HepG2 (cell line): ENCODE data around the gene ELAVL2. TPM values are rescaled to one million over a fixed set of nuclear protein-coding genes. Genes with fewer than 3 reads are reported as not detected.

ENCODE experiments used
- ATAC-seq: fragments of 200-7000 bp; cut with Tn5 transposase; 3 replicates; pipeline ENCODE4 v1.9.1; 2020; ENCODE audit warnings: mild to moderate bottlenecking, moderate library complexity
- BruUV-seq: library from RNA; stranded (reverse); fragments of 400-500 nt; replicated peaks from 2 replicates; lab custom pipeline; 2021; lab: Mats Ljungman, UMichigan
- CTCF ChIA-PET: fragments of 300-600 bp; formaldehyde crosslinking; extraction: SDS; loops from one replicate; lab custom pipeline; 2021; ENCODE audit warnings: low total read pairs, inconsistent platforms, low intra/inter-chr PET ratio; lab: Yijun Ruan, JAX
- POLR2A ChIA-PET: fragments of 350-600 bp; sonication (Branson Sonifier 250); formaldehyde crosslinking; loops from one replicate; lab custom pipeline; 2020; ENCODE audit warnings: antibody characterized with exemption, inconsistent platforms; lab: Yijun Ruan, JAX
- DNase-seq: peaks from one replicate; pipeline ENCODE4 v3.0.0-alpha.2; 2015; ENCODE audit warnings: low spot score
- FAIRE-seq: peaks from 3 replicates; lab custom pipeline; 2011; peaks lifted over from hg19 to GRCh38; lab: Jason Lieb, UNC
- H2AFZ ChIP-seq: one replicate; pipeline ENCODE4 v1.6.1; 2011; ENCODE audit warnings: low read length, inconsistent platforms
- H3K27ac ChIP-seq: fragments of 300-600 bp; 3 replicates; pipeline ENCODE4 v1.8.0; 2011; ENCODE audit warnings: mixed run types, mild to moderate bottlenecking, mixed read lengths, low read length, inconsistent platforms; ENCODE audit not compliant: insufficient read depth; ENCODE audit errors: extremely low read length
- H3K27me3 ChIP-seq, 2 experiments: fragments of 200-600 bp in 1 of 2; 2 replicates in 1 of 2; 3 replicates in 1 of 2; pipeline versions ENCODE4 v1.6.0 to v1.8.0; 2011; ENCODE audit warnings: low read length in 2 of 2, mild to moderate bottlenecking in 2 of 2, moderate library complexity in 2 of 2, inconsistent platforms in 1 of 2; ENCODE audit not compliant: insufficient read depth in 2 of 2, control insufficient read depth in 1 of 2
- H3K36me3 ChIP-seq, 2 experiments: fragments of 200-600 bp in 1 of 2; replicated peaks in 1 of 2; 2 replicates in 1 of 2; 3 replicates in 1 of 2; pipeline versions ENCODE4 v1.5.1 to v1.8.0; 2011; ENCODE audit warnings: low read length in 2 of 2, inconsistent platforms in 1 of 2; ENCODE audit not compliant: insufficient read depth in 2 of 2, control insufficient read depth in 1 of 2
- H3K4me1 ChIP-seq: 2 replicates; pipeline ENCODE4 v1.5.1; 2012; ENCODE audit warnings: low read length, inconsistent platforms; ENCODE audit not compliant: insufficient read depth
- H3K4me2 ChIP-seq: 2 replicates; pipeline ENCODE4 v1.6.0; 2011; ENCODE audit warnings: low read depth, low read length, inconsistent platforms
- H3K4me3 ChIP-seq, 3 experiments: fragments of 200-600 bp in 1 of 3; sonication (generic), shearing (Covaris generic) in 1 of 3; replicated peaks in 1 of 3; 2 replicates each; pipeline ENCODE4 v1.5.1; 2011 to 2016; ENCODE audit warnings: low read length in 3 of 3, inconsistent platforms in 2 of 3, low read depth in 2 of 3, mild to moderate bottlenecking in 2 of 3, control low read depth in 1 of 3, mixed read lengths in 1 of 3; ENCODE audit not compliant: insufficient read depth in 1 of 3
- H3K79me2 ChIP-seq: one replicate; pipeline ENCODE4 v1.6.1; 2011; ENCODE audit warnings: low read length, inconsistent platforms; ENCODE audit not compliant: insufficient read depth
- H3K9ac ChIP-seq: 2 replicates; pipeline ENCODE4 v1.6.0; 2011; ENCODE audit warnings: mild to moderate bottlenecking, low read depth, low read length, inconsistent platforms; ENCODE audit not compliant: insufficient read depth
- H3K9me3 ChIP-seq: 2 replicates; pipeline ENCODE4 v1.5.1; 2012; ENCODE audit warnings: mild to moderate bottlenecking, low read length
- H4K20me1 ChIP-seq: 2 replicates; pipeline ENCODE4 v1.6.0; 2011; ENCODE audit warnings: inconsistent platforms, mild to moderate bottlenecking, low read length, moderate library complexity; ENCODE audit not compliant: insufficient read depth
- ATF7 ChIP-seq, 2 experiments: fragments of 450-650 bp in 1 of 2; sonication (generic) in 1 of 2; formaldehyde crosslinking in 1 of 2; IDR thresholded peaks; 2 replicates each; pipeline versions ENCODE4 v1.4.0 to v1.6.1; 2016 to 2020; ENCODE audit warnings: antibody characterized with exemption in 1 of 2, mild to moderate bottlenecking in 1 of 2, missing genetic modification reagents in 1 of 2
- DR1 ChIP-seq: sonication (generic); formaldehyde crosslinking; IDR thresholded peaks from 2 replicates; pipeline ENCODE4 v1.8.0; 2021; ENCODE audit warnings: mild to moderate bottlenecking, missing genetic modification reagents, inconsistent platforms
- ESRRA ChIP-seq: sonication (generic); formaldehyde crosslinking; IDR thresholded peaks from 2 replicates; pipeline ENCODE4 v1.5.1; 2020; ENCODE audit warnings: mild to moderate bottlenecking, low read depth, missing genetic modification reagents
- HHEX ChIP-seq: IDR thresholded peaks from 2 replicates; pipeline ENCODE4 v1.6.1; 2016; ENCODE audit warnings: control low read depth
- HNRNPUL1 ChIP-seq: fragments of 200-400 bp; formaldehyde crosslinking; IDR thresholded peaks from 2 replicates; pipeline ENCODE4 v1.6.1; 2017; ENCODE audit warnings: low read depth, mild to moderate bottlenecking, low read length, moderate library complexity
- HOXA7 ChIP-seq: sonication (generic); formaldehyde crosslinking; IDR thresholded peaks from 2 replicates; pipeline ENCODE4 v1.8.1; 2022; ENCODE audit warnings: mild to moderate bottlenecking, missing genetic modification reagents, moderate library complexity
- KMT2A ChIP-seq: sonication (generic); formaldehyde crosslinking; IDR thresholded peaks from 2 replicates; pipeline ENCODE4 v1.4.0; 2020; ENCODE audit warnings: missing genetic modification reagents
- PRPF4 ChIP-seq: fragments of 200-400 bp; formaldehyde crosslinking; IDR thresholded peaks from 2 replicates; pipeline ENCODE4 v1.6.1; 2016; ENCODE audit warnings: low read length, low read depth; ENCODE audit not compliant: poor library complexity, severe bottlenecking
- RFX1 ChIP-seq: fragments of 450-650 bp; IDR thresholded peaks from 2 replicates; pipeline ENCODE4 v1.6.1; 2017
- TBX2 ChIP-seq: sonication (generic); formaldehyde crosslinking; IDR thresholded peaks from 2 replicates; pipeline ENCODE4 v1.5.0; 2020; ENCODE audit warnings: missing genetic modification reagents, mild to moderate bottlenecking, borderline replicate concordance
- XBP1 ChIP-seq: sonication (generic); formaldehyde crosslinking; IDR thresholded peaks from 2 replicates; pipeline ENCODE4 v1.5.0; 2020; ENCODE audit warnings: missing genetic modification reagents
- ZBTB8A ChIP-seq: sonication (generic); formaldehyde crosslinking; IDR thresholded peaks from 2 replicates; pipeline ENCODE4 v1.4.0; 2020; ENCODE audit warnings: mild to moderate bottlenecking, low read depth, missing genetic modification reagents, borderline replicate concordance
- ZFP82 ChIP-seq: sonication (generic); formaldehyde crosslinking; IDR thresholded peaks from 2 replicates; pipeline ENCODE4 v1.5.1; 2020; ENCODE audit warnings: mild to moderate bottlenecking, missing genetic modification reagents, borderline replicate concordance
- ZNF292 ChIP-seq: sonication (generic); formaldehyde crosslinking; IDR thresholded peaks from 2 replicates; pipeline ENCODE4 v1.8.1; 2022; ENCODE audit warnings: mild to moderate bottlenecking, low read depth, missing genetic modification reagents, borderline replicate concordance
- WGBS: methylation state at CpG from one replicate; pipeline ENCODE4 v1.1.6; 2017; ENCODE audit warnings: low lambda C conversion rate; 5-methylcytosine and 5-hydroxymethylcytosine counted together
- in situ Hi-C: cut with HindIII; loops from 2 replicates; pipeline ENCODE4 v1.10.0; 2017; ENCODE audit warnings: low pct_unique_long_range_greater_than_20kb; ENCODE audit not compliant: extremely low pct_ligation_motif_present
- intact Hi-C: fragments of 100-400 bp; cut with micrococcal nuclease; formaldehyde crosslinking; loops from one replicate; pipeline ENCODE4 v1.10.0; 2022; ENCODE audit not compliant: unreplicated experiment
- polyA plus RNA-seq, 8 experiments: library from polyadenylated mRNA; depleted of rRNA in 3 of 8; stranded (reverse) in 7 of 8; unstranded in 1 of 8; fragments of >200 nt; fragmentation: Illumina TruSeq in 4 of 8; extraction: Trizol in 4 of 8; gene quantifications; 2 replicates each; pipeline versions ENCODE4 v1.2.1 to v1.2.3, GENCODE V29; 2011 to 2016; ENCODE audit warnings: low read depth in 4 of 8, missing spikeins in 1 of 8, mixed read lengths in 1 of 8; ENCODE audit not compliant: insufficient read depth in 1 of 8
- total RNA-seq, 5 experiments: library from RNA; depleted of rRNA; stranded (reverse); fragments of >200 nt; fragmentation: Illumina TruSeq; extraction: Trizol; gene quantifications; 2 replicates each; pipeline ENCODE4 v1.2.3, GENCODE V29; 2016; ENCODE audit warnings: low read depth in 1 of 5
- TF ChIP-seq, protein P1 (sequence below): IDR thresholded peaks from 2 replicates; pipeline ENCODE4 v1.4.0; 2020; ENCODE audit warnings: mild to moderate bottlenecking, missing genetic modification reagents
- TF ChIP-seq, protein P2 (sequence below): sonication (generic); formaldehyde crosslinking; IDR thresholded peaks from 2 replicates; pipeline ENCODE4 v1.9.0; 2021; ENCODE audit warnings: missing genetic modification reagents, mild to moderate bottlenecking, borderline replicate concordance
- TF ChIP-seq, protein P3 (sequence below): sonication (generic); IDR thresholded peaks from 2 replicates; pipeline ENCODE4 v1.6.1; 2016; ENCODE audit warnings: low read depth, borderline replicate concordance

Gene ELAVL2
- total and polyA plus RNA-seq, 2 of the 13 experiments (the other 11 are each of a cell fraction or from before 2014, with no cell fraction given): not detected

DNA sequence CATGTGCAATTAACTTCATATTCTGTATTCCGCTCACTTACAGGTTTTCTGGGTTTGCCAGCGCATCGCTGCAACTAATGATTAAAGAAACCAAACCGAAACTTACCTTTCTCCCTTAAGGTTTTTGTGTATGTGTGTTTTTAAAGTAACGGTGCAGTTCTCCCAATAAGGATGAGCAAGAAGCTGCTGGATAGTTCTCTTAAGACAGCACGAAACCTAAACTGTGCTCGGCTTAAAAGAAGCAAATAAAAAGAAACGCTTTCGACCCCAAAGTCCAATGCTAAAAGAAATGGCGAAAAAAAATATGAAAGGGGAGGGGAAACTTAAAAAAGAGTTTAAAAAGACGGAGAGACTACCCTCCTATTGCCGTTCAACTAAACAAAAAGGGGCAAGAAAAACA is 340 bp downstream of the ELAVL2 start:
- TF ChIP-seq KMT2A (CRISPR knock-in tag): no peak
- no peak for TF ChIP-seq ATF7 (IDR thresholded peaks at IDR 0.05)
- TF ChIP-seq ATF7 (CRISPR knock-in tag; IDR thresholded peaks at IDR 0.05): no peak
- TF ChIP-seq XBP1 (CRISPR knock-in tag): no peak
- TF ChIP-seq, protein P1, sequence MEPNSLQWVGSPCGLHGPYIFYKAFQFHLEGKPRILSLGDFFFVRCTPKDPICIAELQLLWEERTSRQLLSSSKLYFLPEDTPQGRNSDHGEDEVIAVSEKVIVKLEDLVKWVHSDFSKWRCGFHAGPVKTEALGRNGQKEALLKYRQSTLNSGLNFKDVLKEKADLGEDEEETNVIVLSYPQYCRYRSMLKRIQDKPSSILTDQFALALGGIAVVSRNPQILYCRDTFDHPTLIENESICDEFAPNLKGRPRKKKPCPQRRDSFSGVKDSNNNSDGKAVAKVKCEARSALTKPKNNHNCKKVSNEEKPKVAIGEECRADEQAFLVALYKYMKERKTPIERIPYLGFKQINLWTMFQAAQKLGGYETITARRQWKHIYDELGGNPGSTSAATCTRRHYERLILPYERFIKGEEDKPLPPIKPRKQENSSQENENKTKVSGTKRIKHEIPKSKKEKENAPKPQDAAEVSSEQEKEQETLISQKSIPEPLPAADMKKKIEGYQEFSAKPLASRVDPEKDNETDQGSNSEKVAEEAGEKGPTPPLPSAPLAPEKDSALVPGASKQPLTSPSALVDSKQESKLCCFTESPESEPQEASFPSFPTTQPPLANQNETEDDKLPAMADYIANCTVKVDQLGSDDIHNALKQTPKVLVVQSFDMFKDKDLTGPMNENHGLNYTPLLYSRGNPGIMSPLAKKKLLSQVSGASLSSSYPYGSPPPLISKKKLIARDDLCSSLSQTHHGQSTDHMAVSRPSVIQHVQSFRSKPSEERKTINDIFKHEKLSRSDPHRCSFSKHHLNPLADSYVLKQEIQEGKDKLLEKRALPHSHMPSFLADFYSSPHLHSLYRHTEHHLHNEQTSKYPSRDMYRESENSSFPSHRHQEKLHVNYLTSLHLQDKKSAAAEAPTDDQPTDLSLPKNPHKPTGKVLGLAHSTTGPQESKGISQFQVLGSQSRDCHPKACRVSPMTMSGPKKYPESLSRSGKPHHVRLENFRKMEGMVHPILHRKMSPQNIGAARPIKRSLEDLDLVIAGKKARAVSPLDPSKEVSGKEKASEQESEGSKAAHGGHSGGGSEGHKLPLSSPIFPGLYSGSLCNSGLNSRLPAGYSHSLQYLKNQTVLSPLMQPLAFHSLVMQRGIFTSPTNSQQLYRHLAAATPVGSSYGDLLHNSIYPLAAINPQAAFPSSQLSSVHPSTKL: no peak
- TF ChIP-seq, protein P2, sequence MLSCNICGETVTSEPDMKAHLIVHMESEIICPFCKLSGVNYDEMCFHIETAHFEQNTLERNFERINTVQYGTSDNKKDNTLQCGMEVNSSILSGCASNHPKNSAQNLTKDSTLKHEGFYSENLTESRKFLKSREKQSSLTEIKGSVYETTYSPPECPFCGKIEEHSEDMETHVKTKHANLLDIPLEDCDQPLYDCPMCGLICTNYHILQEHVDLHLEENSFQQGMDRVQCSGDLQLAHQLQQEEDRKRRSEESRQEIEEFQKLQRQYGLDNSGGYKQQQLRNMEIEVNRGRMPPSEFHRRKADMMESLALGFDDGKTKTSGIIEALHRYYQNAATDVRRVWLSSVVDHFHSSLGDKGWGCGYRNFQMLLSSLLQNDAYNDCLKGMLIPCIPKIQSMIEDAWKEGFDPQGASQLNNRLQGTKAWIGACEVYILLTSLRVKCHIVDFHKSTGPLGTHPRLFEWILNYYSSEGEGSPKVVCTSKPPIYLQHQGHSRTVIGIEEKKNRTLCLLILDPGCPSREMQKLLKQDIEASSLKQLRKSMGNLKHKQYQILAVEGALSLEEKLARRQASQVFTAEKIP (CRISPR knock-in tag): no peak
- TF ChIP-seq, protein P3, sequence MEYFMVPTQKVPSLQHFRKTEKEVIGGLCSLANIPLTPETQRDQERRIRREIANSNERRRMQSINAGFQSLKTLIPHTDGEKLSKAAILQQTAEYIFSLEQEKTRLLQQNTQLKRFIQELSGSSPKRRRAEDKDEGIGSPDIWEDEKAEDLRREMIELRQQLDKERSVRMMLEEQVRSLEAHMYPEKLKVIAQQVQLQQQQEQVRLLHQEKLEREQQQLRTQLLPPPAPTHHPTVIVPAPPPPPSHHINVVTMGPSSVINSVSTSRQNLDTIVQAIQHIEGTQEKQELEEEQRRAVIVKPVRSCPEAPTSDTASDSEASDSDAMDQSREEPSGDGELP: no peak
- TF ChIP-seq RFX1: no peak
- TF ChIP-seq HHEX (CRISPR knock-in tag): no peak
- TF ChIP-seq PRPF4: no peak
- no peak for TF ChIP-seq ZBTB8A (CRISPR knock-in tag)
- TF ChIP-seq HNRNPUL1: no peak
- TF ChIP-seq TBX2: no peak
- TF ChIP-seq DR1: no peak
- no peak for TF ChIP-seq ZNF292 (CRISPR knock-in tag)
- TF ChIP-seq HOXA7: no peak
- TF ChIP-seq ZFP82 (CRISPR knock-in tag): no peak
- no peak for TF ChIP-seq ESRRA (CRISPR knock-in tag)
- ChIA-PET POLR2A (no interaction called here), CTCF (no interaction called here)
- FAIRE-seq (no peak), DNase-seq (no peak), ATAC-seq (no peak)
- Histone ChIP-seq H3K9ac (no peak overlapping the region), H3K4me2 (no peak overlapping the region), H3K79me2 (no peaks in the 10 kb centered on the region), H3K36me3 (no peaks in the 10 kb centered on the region), H3K27ac (no peak overlapping the region), H3K27me3 (peaks cover 0 to 11% of the 10 kb centered on the region in 2 experiments; a peak in 3 of 5 replicates), H3K9me3 (no peaks in the 10 kb centered on the region), H2AFZ (no peak overlapping the region), H3K4me3 (no peak overlapping the region), H3K4me1 (no peaks in the 10 kb centered on the region), H4K20me1 (no peaks in the 10 kb centered on the region)
- BruUV-seq: no TSS peak
- intact Hi-C loops: no loop called here
- 15% methylated on average over 12 of the region's 12 CpGs for WGBS
- in situ Hi-C loops: no loop called here
